GM19351 (cell line): ENCODE results near the gene ZMAT5.
"Not testable (repeated sequence)": the region's sequence is repeated elsewhere in the genome, so short reads cannot be mapped to it uniquely, and the experiment has no call there.

Experiments used
- ATAC-seq: cut with Tn5 transposase; IDR thresholded peaks from one replicate; pipeline ENCODE4 v1.9.1; 2021; ENCODE audit warnings: mild to moderate bottlenecking, moderate library complexity; ENCODE audit not compliant: unreplicated experiment

Gene ZMAT5

GRCh38 chr22:29755889-29756288 is 10.9 kb downstream of the ZMAT5 start:
- ATAC-seq: no peak

DNA sequence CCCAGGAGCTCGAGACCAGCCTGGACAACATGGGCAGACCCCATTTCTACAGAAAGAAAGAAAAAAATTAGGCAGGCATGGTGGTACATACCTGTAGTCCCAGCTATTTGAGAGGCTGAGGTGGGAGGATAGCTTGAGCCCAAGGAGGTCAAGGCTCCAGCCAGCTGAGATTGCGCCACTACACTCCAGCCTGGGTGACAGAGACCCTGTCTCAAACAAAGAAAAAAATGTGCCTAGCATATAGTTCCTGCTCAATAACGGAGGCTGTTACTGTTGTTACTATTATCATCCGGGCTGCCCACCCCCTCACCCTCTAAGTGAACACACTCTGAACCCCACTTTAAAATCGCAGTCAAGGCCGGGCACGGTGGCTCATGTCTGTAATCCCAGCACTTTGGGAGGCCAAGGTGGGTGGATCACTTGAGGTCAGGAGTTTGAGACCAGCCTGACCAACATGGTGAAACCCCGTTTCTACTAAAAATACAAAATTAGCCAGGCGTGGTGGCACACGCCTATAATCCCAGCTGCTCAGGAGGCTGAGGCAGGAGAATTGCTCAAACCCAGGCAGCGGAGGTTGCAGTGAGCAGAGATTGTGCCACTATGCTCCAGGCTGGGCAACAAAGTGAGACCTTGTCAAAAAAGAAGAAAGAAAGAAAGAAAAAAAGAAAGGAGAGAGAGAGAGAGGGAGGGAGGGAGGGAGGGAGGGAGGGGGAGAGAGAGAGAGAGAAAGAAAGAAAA is 12.0 kb downstream of the ZMAT5 start:
- not testable (repeated sequence) for ATAC-seq

DNA sequence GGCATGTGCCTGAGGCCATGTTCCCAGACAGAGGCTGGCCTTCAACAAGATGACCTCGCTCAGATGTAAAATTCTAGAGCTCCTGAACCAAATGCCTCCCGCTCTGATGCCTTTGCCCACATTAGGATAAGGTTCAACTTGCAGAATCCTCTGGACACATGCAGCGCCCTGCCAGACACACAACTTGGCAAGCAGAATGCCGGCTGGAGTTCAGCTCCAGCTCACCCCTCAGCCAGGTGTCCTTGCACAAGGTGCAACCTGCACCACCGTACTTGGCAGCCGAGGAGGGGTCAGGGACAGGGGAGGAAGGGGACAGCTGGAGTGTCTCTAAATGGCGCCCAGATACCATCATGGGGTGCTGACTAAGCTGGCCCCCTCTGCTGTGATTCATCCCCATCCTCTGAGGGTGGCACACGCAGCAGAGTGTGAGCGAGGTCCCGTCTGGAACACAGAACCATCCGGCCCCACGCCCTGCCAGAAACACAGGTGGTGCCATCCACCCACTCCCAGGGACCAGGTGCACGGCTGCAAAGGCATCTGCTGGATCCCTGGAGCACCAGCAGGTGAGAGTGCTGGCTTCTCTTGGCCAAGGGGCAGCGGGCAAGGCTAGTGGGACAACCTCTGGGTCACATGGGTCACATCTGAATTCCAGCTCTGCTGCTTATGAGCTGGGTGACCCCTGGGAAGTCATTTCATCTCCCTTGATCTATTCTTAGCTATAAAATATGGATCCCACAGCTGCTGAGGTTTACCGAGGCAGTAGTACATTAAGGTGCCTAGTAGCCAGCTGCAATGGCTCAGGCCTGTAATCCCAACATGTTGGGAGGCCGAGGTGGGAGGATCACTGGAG is 12.8 kb downstream of the ZMAT5 start:
- ATAC-seq: no peak

- ATAC-seq: no peak
Observed at GRCh38 chr22:29751669-29752068, 15.1 kb downstream of the ZMAT5 start.

DNA sequence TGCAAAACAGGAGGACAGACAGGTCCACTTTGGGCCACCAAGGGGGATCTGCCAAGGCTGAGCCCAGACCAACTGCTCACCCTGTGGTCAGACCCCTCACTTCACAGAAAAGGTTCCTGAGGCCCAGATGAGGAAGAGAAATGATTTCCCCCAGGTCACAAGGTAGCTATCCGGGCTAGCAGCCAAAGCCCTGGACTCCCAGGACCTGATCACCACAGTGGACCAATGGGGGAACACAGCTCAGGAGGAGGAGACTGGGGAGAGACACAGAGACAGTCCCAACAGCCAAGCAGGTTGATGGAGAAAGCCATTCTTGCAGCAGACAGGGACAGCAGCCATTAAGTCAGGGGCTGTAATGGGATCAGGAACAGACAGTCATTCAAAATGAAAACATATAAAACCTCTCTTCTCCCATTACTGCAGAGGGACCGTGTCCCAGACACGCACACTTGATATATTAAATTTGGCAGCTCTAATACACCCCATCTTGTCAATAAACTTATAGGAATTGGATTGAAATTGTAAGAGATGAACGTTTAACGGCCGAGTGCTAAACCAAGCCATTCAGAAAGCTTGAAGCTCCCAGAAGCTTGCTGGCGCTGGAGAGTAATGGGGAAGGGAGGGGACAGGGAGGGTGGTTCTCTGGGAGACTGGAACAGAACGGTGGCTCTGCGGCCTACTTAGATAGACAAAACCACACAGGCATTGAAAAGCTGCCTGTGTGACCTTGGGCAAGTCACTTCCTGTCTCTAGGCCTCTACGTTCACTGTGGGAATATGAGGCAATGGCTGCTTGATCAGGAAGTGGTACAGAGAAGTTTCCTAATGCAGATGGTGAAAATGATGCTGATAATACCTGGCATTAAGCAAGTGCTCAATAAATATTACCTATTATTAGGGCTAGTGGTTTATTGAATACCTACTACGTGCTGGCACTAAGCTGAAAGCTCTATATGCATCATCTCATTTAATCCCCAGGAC is 16.0 kb downstream of the ZMAT5 start:
- no peak for ATAC-seq

- no peak for ATAC-seq
Observed at GRCh38 chr22:29750029-29750428, 16.8 kb downstream of the ZMAT5 start.

DNA sequence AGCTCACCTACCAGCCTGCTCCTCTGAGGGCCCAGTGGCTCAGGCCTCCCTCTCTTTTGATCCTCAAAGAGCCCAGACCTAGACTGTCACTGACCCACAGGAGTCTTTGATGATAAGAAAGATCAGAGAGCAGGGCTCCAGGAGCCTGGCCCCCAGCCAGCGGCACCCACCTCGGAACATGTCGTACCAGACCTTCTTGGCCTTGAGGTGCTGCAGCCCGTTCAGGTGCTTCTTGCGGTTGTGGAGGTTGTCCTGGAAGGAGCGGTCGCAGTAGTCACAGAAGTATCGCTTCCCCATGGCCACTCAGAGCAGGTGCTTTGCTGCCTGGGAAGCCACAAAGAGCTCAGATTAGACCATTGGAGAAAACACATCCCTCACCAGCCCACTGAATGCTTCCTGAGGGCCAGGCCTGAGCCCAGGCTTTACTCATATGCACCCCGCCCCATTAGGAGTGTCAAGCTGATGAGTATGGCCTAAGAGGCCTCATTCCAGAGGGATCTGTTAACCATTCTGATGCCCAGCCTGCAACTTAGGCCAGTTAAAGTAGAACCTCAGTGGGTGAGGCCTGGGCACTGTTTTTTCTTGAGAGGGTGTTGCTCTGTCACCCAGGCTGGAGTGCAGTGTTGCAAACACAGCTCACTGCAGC is 18.4 kb downstream of the ZMAT5 start:
- no peak for ATAC-seq

DNA sequence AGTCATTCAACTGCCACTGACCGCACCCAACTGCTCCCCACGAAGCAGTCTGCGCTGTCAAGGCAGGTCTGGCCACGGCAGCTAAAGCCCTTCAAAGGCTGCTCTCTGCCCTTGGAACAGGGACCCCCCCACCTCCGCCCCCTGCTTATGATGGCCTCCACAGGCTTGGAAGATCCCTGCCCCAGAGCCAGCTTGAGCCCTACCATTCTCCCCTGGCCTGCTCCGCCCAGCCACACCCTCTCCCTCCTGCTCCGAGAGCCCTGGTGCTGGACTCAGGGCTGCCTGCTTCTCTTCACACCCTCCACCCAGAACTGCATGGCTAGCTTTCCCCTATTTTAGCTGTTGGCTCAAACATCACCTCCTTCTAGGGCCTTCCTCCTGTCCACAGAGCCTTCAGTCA is 19.0 kb downstream of the ZMAT5 start:
- ATAC-seq: no peak

- ATAC-seq: no peak
Observed at GRCh38 chr22:29744902-29745301, 21.9 kb downstream of the ZMAT5 start.

DNA sequence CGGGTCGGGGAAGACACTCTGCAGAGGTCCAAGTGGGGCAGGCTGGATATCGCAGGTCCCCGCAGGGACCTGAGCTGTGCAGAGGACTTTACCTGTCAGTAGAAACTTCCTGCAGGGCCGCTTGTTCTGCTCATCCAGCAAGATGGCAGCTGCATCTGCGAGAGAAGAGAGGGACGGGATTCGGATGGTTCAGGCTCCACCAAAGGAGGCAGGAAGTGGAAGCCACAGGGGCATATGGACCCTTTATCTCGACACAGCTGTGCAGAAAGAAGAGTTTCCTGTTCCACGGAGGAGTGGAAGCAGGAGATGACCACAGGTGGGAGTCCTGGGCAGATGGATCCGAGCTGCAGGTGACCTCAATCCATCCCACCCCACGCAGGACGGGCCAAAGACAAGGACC is 24.5 kb downstream of the ZMAT5 start:
- no peak for ATAC-seq

GRCh38 chr22:29741926-29742325 is 24.9 kb downstream of the ZMAT5 start:
- no peak for ATAC-seq

DNA sequence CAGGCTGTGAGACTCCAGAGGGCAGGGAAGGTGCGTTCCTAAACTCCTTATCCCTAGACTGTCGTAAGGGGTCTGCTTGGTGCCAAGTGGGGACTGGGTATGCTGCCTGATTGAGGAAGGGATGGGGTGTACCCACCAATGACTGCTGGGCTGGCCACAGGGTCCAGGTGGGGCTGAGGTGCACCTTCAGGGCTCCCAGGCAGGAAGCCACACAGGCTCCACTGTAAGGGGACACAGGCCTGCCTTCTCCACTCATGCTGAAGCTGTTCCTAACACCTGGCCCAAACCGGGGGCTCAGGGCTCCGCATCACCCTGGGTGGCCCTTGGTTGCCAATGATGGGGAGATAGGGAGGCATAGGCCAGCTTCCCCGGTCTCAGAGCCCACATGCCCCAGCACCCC is 26.6 kb downstream of the ZMAT5 start:
- no peak for ATAC-seq

GRCh38 chr22:29739346-29739875 is 27.4 kb downstream of the ZMAT5 start:
- no peak for ATAC-seq

DNA sequence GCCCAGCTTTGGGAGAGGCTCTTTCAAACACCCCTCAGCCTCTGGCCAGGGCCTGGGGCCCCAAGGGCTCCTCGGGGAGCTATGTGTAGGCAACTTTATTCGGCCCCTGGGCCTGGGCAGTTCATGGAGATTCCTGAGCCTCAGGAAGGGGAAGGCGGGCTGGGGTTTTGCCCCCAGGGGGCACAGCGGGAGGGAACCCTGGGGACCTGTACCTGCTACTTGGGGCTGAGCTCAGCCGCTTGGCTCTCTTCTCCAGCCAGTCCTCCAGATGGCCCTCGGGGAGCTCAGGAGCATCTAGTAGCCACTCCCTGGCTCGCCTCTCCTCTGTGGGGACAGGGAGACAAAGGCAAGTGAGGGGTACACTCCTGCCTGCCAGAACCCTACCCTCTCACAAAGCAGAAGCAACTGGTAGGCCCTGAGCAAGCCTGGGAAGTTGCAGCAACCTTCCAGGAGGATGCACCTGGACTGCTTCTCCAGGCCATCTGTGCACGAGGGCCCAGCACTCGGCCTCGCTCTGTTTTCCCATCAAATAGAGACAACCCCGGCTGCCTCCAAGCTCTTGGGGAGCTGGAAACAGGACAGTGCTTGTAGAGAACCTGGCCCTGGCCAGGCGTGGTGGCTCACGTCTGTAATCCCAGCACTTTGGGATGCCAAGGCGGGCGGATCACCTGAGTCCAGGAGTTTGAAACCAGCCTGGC is 28.5 kb downstream of the ZMAT5 start:
- no peak for ATAC-seq

DNA sequence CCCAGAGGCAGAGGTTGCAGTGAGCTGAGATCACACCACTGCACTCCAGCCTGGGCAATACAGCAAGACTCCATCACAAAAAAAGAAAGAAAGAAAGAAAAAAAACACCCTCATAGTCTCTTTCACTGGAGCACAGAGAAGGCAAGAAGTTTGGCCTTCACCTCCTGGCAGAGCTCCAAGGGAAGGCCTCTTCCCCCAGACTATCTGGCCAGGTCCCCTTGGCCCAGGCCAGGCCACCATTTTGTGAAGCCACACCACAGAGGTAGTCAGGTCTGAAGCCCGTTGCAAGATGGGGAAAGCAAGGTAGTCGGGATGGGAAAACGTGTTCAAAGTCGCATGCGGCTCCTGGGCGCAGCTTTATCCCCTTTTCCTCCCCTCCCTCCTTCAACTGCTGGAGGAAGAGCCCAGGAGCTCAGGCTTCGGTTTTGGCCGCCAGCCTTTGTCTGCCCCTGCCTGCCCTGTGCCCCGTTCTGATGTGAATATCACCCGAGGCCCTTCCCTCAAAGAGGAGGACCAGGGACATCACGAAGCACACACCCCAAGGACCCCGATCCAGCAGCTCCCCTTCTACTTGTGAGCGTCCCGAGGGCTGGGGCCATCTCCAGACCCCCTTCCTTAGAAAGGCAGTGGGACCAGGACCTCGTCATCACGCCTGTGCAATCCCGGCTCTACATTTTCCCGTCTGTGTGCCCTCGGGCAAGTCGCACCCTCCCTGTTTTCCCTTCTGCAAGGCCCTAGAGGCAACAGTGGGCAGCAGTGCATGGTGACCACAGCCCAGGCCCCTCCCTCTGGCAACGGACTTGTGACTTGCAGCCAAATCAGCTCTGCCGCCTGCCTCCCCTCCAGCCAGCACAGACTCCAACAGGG is 29.3 kb downstream of the ZMAT5 start:
- no peak for ATAC-seq

DNA sequence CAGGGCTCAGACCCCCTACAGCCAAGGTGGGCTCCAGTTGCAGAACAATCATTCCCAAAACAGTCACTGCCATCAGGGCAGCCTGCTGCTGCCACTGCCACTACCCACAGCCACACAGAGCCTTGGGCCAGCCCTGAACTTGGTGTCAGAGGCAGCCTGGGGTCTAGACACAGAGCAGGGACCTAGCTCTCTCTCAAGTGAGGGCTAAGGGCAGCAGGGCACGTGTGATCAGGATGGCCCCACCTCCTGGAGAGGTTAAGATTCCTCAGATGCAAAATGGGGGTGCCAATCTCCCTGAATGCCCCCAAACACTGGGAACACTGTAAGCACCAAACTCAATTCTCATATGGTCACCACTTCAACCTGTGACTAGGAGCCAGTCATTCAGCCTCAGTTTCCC is 31.4 kb downstream of the ZMAT5 start:
- no peak for ATAC-seq

DNA sequence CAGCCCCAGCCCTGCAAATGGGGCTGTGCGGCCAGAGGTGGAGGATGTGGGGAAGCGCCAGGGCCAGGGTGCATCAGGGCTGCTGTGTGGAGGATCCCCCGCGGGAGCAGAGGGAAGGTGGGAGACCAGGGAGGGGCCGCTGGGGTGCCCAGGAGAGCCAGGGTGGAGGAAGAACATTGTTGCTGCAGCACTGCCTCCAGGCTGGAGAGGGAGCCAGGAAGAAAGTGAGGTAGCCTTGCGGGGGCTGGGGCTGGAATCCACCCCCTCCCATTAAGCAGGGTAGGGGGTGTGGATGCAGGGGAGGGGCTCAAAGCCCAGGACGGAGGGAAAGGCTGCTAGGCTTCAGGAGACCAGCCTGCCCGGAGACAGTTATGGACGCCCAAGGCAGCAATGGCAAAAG is 32.0 kb downstream of the ZMAT5 start:
- no peak for ATAC-seq

GRCh38 chr22:29734406-29734805 is 32.4 kb downstream of the ZMAT5 start:
- ATAC-seq: no peak
